Measurements from ENCODE around the gene NRAP. TPM values are rescaled to one million over a fixed set of nuclear protein-coding genes. Genes with fewer than 3 reads are reported as not detected.

The NRAP gene
- polyA plus RNA-seq, 1 donor from 2014 or later = not detected

DNA sequence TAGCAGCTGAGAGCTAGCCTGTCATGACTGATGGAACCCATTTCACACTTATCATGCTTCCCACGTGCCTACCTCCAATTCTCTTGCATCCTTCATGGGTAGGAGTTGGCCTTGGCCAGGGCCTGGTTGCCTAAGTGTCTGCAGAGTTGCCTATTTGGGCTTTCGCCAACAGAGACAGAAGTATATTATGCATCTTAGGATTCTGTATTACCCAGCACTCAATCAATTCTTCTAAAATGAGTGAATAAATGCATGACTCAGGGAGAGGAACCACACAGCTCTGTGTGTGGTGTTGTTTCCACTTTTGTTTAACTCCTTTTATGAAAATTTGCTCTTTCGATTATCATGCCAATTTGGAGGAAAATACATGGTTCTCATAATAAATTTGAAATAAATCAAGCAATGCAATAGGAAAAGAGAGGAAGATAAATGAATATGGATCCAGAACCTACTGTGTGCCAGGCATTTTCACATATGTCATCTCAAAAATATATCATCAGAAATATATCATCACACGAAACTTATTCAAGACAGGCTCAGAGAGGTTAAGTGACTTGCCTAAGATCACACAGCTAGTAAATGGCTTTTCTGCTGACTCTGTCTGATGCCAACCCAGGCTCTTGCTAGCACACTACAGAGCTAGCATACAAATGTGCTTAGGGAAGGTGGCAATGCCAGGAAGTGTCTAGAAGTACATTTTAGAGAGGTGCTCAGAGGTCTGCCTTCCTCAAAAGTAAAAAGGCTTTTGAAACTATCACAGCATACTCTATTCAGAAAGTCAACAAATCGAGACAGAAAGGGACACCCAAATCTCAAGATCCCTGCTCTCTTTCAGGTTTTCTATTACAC, 120.5 kb downstream of the NRAP start:
- Histone ChIP-seq H4K20me1 (ENCODE audit: insufficient read depth) (no peaks in the 10 kb centered on the region), H3K4me2 (ENCODE audit: low read length) (no peak overlapping the region), H3K27ac (ENCODE audit: low read length) (no peak overlapping the region), H2AFZ (ENCODE audit: low read depth, low read length) (no peak overlapping the region), H3K9me3 (ENCODE audit: low read length) (no peaks in the 10 kb centered on the region), H3F3A (ENCODE audit: insufficient read depth, low read length, poor library complexity, severe bottlenecking) (no peaks in the 10 kb centered on the region), H3K4me3 (ENCODE audit: low read length) (no peak overlapping the region), H3K79me2 (replicated peaks; ENCODE audit: insufficient read depth, low read length) (no peaks in the 10 kb centered on the region), H3K9ac (ENCODE audit: low read length) (no peak overlapping the region), H3K27me3 (ENCODE audit: insufficient read depth, low read depth, low read length) (no peaks in the 10 kb centered on the region), H3K36me3 (ENCODE audit: insufficient read depth, low read length) (no peaks in the 10 kb centered on the region), H3K9me2 (ENCODE audit: insufficient read depth, low read length) (no peaks in the 10 kb centered on the region)
- no peak for TF ChIP-seq MXI1 (conservative IDR thresholded peaks at IDR 0.05; ENCODE audit: poor library complexity, severe bottlenecking)
- TF ChIP-seq, protein P1, sequence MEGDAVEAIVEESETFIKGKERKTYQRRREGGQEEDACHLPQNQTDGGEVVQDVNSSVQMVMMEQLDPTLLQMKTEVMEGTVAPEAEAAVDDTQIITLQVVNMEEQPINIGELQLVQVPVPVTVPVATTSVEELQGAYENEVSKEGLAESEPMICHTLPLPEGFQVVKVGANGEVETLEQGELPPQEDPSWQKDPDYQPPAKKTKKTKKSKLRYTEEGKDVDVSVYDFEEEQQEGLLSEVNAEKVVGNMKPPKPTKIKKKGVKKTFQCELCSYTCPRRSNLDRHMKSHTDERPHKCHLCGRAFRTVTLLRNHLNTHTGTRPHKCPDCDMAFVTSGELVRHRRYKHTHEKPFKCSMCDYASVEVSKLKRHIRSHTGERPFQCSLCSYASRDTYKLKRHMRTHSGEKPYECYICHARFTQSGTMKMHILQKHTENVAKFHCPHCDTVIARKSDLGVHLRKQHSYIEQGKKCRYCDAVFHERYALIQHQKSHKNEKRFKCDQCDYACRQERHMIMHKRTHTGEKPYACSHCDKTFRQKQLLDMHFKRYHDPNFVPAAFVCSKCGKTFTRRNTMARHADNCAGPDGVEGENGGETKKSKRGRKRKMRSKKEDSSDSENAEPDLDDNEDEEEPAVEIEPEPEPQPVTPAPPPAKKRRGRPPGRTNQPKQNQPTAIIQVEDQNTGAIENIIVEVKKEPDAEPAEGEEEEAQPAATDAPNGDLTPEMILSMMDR (IDR thresholded peaks at IDR 0.05; ENCODE audit: poor library complexity, severe bottlenecking) = no peak
- no peak for TF ChIP-seq TAF1 (IDR thresholded peaks at IDR 0.05; ENCODE audit: low read depth)
- TF ChIP-seq SMC3 (conservative IDR thresholded peaks at IDR 0.05; ENCODE audit: poor library complexity) = no peak
- TF ChIP-seq REST (IDR thresholded peaks at IDR 0.05; ENCODE audit: borderline replicate concordance) = no peak
- TF ChIP-seq EZH2 (IDR thresholded peaks at IDR 0.05; ENCODE audit: borderline replicate concordance, insufficient read depth, low read length, poor library complexity, severe bottlenecking) = no peak
- no peak for TF ChIP-seq POLR2AphosphoS5 (IDR thresholded peaks at IDR 0.05)
- no peak for TF ChIP-seq RAD21 (conservative IDR thresholded peaks at IDR 0.05)
- TF ChIP-seq EP300 (conservative IDR thresholded peaks at IDR 0.05; ENCODE audit: poor library complexity, severe bottlenecking) = no peak

- H3K9me2 ChIP-seq (ENCODE audit: insufficient read depth, low read length) = no peaks in the 10 kb centered on the region
- no peaks in the 10 kb centered on the region for H3K27me3 ChIP-seq (ENCODE audit: insufficient read depth, low read depth, low read length)
- H3K4me2 ChIP-seq (ENCODE audit: low read length) = no peak overlapping the region
- H4K20me1 ChIP-seq (ENCODE audit: insufficient read depth) = no peaks in the 10 kb centered on the region
- H3K4me3 ChIP-seq (ENCODE audit: low read length) = no peak overlapping the region
- no peaks in the 10 kb centered on the region for H3F3A ChIP-seq (ENCODE audit: insufficient read depth, low read length, poor library complexity, severe bottlenecking)
- TF ChIP-seq MXI1 (conservative IDR thresholded peaks at IDR 0.05; ENCODE audit: poor library complexity, severe bottlenecking) = no peak
- no peak for TF ChIP-seq EZH2 (IDR thresholded peaks at IDR 0.05; ENCODE audit: borderline replicate concordance, insufficient read depth, low read length, poor library complexity, severe bottlenecking)
- no peak for TF ChIP-seq REST (IDR thresholded peaks at IDR 0.05; ENCODE audit: borderline replicate concordance)
- no peak for TF ChIP-seq EP300 (conservative IDR thresholded peaks at IDR 0.05; ENCODE audit: poor library complexity, severe bottlenecking)
- no peak for TF ChIP-seq SMC3 (conservative IDR thresholded peaks at IDR 0.05; ENCODE audit: poor library complexity)
- TF ChIP-seq TAF1 (IDR thresholded peaks at IDR 0.05; ENCODE audit: low read depth) = no peak
- TF ChIP-seq RAD21 (conservative IDR thresholded peaks at IDR 0.05) = no peak
- TF ChIP-seq POLR2AphosphoS5 (IDR thresholded peaks at IDR 0.05) = no peak
- no peak overlapping the region for H3K9ac ChIP-seq (ENCODE audit: low read length)
- no peaks in the 10 kb centered on the region for H3K36me3 ChIP-seq (ENCODE audit: insufficient read depth, low read length)
- H2AFZ ChIP-seq (ENCODE audit: low read depth, low read length) = no peak overlapping the region
- no peaks in the 10 kb centered on the region for H3K9me3 ChIP-seq (ENCODE audit: low read length)
- no peaks in the 10 kb centered on the region for H3K79me2 ChIP-seq (replicated peaks; ENCODE audit: insufficient read depth, low read length)
- H3K27ac ChIP-seq (ENCODE audit: low read length) = no peak overlapping the region
Observed at GRCh38 chr10:113541549-113541927, 122.3 kb downstream of the NRAP start.

Data from neural cell (in vitro differentiated cells).